Hepatocyte (in vitro differentiated cells): Measurements from ENCODE around the gene LYZ.

Source experiments
- EZH2phosphoT487 ChIP-seq: fragments of 200-600 bp; sonication (generic); IDR thresholded peaks from one replicate; pipeline ENCODE4 v1.6.1; 2018; ENCODE audit warnings: antibody characterized with exemption, mild to moderate bottlenecking, low read depth, moderate library complexity; ENCODE audit not compliant: unreplicated experiment, severe bottlenecking
- TF ChIP-seq, protein P1 (sequence below): fragments of 200-600 bp; sonication (generic); IDR thresholded peaks from 2 replicates; pipeline ENCODE4 v1.5.1; 2016; ENCODE audit warnings: antibody characterized with exemption, mild to moderate bottlenecking; ENCODE audit not compliant: poor library complexity

GRCh38 chr12:69345077-69345476 lies 3.1 kb upstream of the LYZ start:
- TF ChIP-seq, protein P1, sequence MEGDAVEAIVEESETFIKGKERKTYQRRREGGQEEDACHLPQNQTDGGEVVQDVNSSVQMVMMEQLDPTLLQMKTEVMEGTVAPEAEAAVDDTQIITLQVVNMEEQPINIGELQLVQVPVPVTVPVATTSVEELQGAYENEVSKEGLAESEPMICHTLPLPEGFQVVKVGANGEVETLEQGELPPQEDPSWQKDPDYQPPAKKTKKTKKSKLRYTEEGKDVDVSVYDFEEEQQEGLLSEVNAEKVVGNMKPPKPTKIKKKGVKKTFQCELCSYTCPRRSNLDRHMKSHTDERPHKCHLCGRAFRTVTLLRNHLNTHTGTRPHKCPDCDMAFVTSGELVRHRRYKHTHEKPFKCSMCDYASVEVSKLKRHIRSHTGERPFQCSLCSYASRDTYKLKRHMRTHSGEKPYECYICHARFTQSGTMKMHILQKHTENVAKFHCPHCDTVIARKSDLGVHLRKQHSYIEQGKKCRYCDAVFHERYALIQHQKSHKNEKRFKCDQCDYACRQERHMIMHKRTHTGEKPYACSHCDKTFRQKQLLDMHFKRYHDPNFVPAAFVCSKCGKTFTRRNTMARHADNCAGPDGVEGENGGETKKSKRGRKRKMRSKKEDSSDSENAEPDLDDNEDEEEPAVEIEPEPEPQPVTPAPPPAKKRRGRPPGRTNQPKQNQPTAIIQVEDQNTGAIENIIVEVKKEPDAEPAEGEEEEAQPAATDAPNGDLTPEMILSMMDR = no peak
- TF ChIP-seq EZH2phosphoT487 = no peak
